Measurements from ENCODE around the gene CDC42BPA. TPM values are rescaled to one million over a fixed set of nuclear protein-coding genes. Genes with fewer than 3 reads are reported as not detected.

The CDC42BPA gene
- total and polyA plus RNA-seq, 2 of the 8 experiments (the other 6 are each of a cell fraction or from before 2014, with no cell fraction given) = 7.1 to 28.5 TPM

GRCh38 chr1:226975259-226976250 lies 342.7 kb downstream of the CDC42BPA start (continued):
- TF ChIP-seq SAP30 (IDR thresholded peaks at IDR 0.05; ENCODE audit: insufficient read depth, insufficient replicate concordance, low read length) = no peak
- TF ChIP-seq SIX5 (IDR thresholded peaks at IDR 0.05; ENCODE audit: low read depth, low read length) = no peak
- no peak for TF ChIP-seq HDAC6 (IDR thresholded peaks at IDR 0.05; ENCODE audit: low read depth, low read length)
- TF ChIP-seq EGR1 (IDR thresholded peaks at IDR 0.05; ENCODE audit: borderline replicate concordance, low read depth, low read length) = no peak
- TF ChIP-seq EP300 (IDR thresholded peaks at IDR 0.05; ENCODE audit: borderline replicate concordance in 1 of 2, low read depth in 2 of 2, low read length in 2 of 2) = no peak
- no peak for TF ChIP-seq YY1 (IDR thresholded peaks at IDR 0.05; ENCODE audit: low read depth, low read length)

Measured in H1 (cell line).